ENCODE results near the gene CDC73.
"Not testable (repeated sequence)": the region's sequence is repeated elsewhere in the genome, so short reads cannot be mapped to it uniquely, and the experiment has no call there.

The CDC73 gene

GRCh38 chr1:193113992-193114332 is 7.9 kb upstream of the CDC73 start:
- no peak for DNase-seq (ENCODE audit: low read depth in 3 of 3)

DNA sequence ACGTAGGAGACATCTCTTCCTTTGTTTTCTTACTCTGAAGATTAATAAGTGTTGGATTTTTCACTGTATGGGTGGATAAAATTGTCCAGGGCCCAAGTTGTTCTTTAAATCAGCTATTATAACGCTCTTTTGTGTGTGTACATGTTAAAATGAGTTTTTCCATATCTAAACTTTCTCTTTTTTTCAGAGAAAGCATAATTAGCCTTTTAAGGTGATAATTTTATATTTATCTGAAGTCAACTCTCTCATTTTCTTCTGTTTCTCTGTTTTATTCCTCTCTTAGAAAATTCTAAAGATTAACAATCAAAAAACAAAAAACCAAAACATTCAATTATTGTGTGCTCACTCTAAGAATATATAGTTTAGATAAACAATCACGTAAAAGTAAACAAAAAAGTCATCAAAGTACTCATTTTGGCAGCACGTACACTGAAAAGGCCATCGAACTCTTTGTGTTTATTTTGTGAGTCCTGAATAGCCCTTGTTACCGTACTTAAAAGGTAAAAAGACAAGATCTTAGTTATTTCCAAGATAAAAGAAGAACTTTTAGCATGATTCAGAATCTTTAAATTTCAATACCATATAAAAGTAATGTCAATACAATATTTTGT is 7.2 kb upstream of the CDC73 start:
- no peak for DNase-seq (ENCODE audit: low read depth in 3 of 3)

- no peak for DNase-seq (ENCODE audit: low read depth in 3 of 3)
These were observed 6.1 kb upstream of the CDC73 start for GRCh38 chr1:193115629-193116227.

DNA sequence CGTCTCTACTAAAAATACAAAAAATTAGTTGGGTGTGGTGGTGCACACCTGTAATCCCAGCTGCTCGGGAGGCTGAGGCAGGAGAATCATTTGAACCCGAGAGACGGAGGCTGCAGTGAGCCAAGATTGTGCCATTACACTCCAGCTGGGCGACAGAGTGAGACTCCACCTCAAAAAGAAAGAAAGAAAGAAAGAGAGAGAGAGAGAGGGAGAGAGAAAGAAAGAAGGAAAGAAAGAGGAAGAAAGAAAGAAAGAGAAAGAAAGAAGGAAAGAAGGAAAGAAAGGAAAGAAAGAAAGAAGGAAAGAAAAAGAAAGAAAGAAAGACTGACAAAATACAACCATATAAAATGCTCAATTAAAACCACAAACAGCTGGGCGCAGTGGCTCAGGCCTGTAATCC is 4.7 kb upstream of the CDC73 start:
- DNase-seq (ENCODE audit: low read depth in 3 of 3): not testable (repeated sequence)

DNA sequence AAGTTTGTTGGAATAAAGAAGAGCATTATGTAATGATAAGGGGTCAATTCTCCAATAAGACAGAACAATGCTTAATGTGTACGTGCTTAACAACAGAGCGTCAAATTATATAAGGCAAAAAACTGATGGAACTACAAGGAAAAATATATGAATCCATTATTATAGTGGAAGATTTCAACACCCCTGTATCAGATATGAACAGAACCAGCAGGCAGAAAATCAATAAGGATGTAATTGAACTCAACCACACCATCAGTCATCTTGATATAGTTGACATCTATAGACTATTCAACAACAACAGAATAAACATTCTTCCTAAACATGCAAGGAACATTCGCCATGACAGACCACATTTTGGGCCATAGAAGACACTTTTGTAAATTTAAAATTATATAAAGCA is 3.6 kb upstream of the CDC73 start:
- DNase-seq (ENCODE audit: low read depth in 3 of 3): no peak

DNA sequence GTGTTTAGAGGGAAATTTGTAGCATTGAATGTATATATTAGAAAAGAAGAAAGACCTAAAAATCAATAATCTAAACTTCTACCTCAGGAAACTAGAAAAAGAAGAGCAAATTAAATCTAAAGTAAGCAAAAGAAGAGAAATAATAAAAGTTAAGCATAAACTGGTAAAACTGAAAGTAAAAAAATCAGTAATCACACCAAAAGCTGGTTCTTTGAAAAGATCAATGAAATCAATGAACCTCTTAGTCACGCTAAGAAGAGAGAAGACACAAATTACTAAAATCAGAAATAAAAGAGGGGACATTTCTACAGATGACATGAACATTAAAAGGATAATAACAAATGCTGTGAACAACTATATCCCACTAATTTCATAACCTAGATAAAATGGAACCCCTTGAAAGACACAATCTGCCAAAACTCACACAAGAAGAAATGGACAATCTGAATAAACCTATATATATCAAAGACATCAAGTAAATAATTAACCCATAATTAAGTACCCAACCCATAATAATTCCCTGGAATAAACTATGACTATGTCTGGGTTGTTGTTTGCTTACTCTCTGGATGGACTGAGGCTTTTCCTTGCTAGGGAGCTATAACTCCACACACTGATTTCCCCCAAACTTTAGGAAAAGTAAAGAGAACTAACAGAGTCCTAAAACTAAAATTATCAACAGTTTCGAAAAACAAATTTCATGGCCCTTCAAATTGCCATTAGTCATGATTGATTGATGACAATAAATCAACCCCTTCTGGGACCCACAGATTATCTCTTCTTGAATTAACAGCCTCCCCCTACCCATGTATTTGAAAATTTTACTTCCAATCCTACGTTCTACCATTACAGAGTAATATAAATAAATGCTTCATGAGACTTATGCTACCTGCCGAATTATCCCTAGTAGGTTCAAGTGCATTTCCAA is 2.8 kb upstream of the CDC73 start:
- no peak for DNase-seq (ENCODE audit: low read depth in 3 of 3)

- DNase-seq (ENCODE audit: low read depth in 3 of 3): no peak
These were observed 1.1 kb upstream of the CDC73 start for GRCh38 chr1:193120604-193121166.

- no peak for DNase-seq (ENCODE audit: low read depth in 3 of 3)
These were observed 1.9 kb downstream of the CDC73 start for GRCh38 chr1:193123751-193124150.

DNA sequence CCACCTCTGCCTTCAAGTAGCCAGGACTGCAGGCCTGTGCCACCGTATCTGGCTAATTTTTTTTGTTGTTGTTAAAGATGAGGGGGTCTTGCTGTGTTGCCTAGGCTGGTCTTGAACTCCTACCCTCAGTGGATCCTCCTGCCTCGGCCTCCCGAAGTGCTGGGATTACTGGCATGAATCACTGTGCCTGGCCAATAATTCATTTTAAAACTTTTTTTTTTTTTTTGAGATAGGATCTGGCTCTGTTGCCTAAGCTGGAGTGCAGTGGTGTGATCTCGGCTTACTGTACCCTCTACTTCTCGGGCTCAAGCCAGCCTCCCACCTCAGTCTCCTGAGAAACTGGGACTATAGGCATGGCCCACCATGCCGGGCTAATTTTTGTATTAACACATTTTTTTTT is 3.5 kb downstream of the CDC73 start:
- DNase-seq (ENCODE audit: low read depth in 3 of 3): no peak

- no peak for DNase-seq (ENCODE audit: low read depth in 3 of 3)
These were observed 9.5 kb downstream of the CDC73 start for GRCh38 chr1:193131266-193131860.

DNA sequence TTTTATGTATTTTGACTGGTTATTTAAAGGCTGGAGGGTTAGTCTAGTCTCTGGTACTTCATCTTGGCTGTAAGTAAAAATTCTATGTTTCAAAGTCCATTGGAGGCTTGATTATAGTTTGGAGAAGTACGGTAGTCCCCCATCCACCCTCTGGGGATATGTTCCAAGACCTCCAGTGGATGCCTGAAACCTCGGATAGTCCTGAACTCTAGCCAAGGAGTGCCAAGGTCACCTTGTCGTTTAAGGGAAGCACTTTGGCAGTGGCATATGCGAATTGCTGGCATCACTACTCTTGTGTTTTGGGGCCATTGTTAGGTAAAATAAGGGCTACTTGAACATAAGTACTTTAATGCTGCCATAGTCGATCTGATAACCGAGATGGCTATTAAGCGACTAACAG is 18.4 kb downstream of the CDC73 start:
- no peak for DNase-seq (ENCODE audit: low read depth in 3 of 3)

- DNase-seq (ENCODE audit: low read depth in 3 of 3): no peak
These were observed 20.0 kb downstream of the CDC73 start for GRCh38 chr1:193141804-193142203.

DNA sequence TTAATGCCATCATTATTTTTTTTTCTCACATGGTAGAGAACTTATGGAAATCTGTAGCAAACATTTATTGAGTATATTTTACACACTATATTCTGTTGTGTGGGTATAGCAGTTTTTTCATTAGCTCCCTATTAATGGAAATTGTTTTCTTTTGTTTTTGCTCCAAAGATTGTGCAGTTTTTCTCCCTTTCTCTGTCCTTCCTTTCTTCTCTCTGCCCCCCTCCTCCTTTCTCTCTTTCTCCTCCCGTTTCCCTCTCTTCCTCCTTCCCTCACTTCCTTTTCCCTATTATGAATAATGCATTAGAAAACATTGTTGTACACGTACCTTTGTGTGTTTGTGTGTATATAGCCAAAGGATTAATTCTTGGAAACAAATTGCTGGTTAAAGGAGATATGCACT is 20.6 kb downstream of the CDC73 start:
- no peak for DNase-seq (ENCODE audit: low read depth in 3 of 3)

DNA sequence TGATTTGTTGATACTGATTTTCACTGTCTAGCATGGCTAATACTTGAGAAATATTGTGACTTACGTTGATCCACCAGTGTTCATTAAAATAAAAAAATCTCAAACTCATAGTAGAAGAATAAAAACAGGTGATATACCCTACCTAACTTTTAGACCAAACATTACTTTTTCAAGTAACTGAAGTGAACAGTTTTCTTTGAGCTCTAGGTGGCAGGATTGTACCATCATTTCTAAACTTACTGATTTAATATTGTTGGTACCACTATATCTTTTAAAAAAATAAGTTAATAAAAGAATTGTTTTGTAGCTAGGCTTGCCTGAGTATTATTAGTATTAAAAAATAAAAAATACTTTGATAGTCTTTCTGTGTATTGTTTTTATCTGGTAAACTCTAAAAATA is 21.5 kb downstream of the CDC73 start:
- no peak for DNase-seq (ENCODE audit: low read depth in 3 of 3)

GRCh38 chr1:193144361-193144938 is 22.6 kb downstream of the CDC73 start:
- DNase-seq (ENCODE audit: low read depth in 3 of 3): no peak

GRCh38 chr1:193144999-193145398 is 23.2 kb downstream of the CDC73 start:
- DNase-seq (ENCODE audit: low read depth in 3 of 3): no peak

DNA sequence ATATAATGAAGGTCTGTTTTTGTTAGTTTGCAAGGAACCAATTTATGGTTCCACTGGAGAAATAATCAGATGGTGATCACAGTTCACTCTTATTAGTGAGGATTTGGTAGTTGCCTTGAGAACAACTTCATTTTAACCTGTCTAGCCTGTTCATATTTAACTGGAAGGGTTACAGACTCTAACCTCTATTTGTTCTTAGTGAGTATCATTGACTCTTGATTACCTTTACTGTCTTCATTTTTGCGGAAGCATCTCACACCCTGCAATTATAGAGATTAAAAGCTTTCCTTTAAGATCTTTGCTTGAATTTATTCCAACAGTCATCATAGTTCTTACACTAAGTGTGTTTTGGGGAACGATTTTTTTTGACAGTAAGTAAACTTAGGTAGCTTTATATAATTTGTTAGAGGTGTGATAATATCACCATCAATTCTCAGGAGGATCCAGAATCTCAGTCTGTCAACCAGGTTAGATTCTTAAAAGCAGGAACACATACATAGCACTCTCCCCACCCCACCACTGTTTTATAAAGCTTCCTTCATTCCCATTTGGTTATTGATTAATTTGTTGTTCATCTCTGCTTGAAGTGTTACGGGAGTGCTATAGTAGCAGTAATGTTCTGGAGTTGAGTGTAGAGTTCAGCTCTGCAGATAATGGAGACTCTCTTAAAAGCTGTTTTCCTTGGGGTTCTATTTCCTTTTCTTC is 34.4 kb downstream of the CDC73 start:
- no peak for DNase-seq (ENCODE audit: low read depth in 3 of 3)

DNA sequence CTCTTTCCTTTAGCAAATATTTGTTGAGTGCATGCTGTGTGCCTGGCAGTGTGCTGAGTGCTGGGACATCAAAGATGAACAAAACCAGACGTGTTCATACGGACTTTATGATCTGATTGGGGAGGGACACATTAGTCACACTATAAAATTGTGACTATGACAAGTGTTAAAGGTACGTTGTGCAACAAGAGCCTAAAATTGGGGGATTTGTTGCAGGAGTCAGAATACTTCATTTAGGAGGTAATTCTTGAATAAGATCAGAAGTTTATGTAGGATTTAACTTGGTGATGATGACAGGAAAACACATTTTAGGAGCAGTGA is 35.0 kb downstream of the CDC73 start:
- no peak for DNase-seq (ENCODE audit: low read depth in 3 of 3)

DNA sequence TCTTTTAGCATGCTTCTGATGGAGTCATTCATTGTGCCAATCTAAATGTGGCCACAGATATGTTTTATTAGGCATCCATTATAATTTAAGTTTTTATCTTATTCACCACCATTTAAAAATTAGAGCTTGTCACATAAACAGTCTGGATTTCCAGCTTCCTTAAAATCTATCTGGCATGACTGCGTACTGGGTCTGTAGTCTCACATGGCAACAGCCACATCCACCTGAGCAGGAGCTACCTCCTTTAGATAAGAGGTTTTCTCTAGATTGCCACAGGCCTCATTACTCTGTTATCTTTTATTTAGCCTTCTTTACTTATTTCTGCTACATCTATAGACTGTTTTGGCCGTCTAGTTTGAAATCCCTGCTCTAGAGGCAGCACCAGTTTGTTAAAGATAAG is 35.5 kb downstream of the CDC73 start:
- DNase-seq (ENCODE audit: low read depth in 3 of 3): no peak

DNA sequence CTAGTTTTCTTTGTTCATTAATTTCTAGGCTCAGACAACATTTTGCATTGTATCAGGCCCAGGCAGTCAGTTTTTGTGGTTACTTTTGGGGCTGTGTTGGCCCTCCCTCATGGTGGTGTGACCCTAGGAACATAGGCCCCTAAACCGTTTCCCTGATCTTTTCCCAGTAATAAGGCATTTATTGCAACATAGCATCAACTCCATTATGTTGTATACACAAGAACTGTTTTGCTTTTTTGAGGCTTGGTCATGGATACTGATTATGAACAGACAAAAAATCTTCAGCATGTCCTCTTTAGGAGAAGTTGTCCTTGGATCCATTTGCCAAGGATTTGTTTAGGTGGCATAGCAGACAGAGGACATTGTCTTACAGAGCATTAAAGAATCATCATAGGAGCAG is 54.3 kb downstream of the CDC73 start:
- no peak for DNase-seq (ENCODE audit: low read depth in 3 of 3)

GRCh38 chr1:193176788-193177187 is 55.0 kb downstream of the CDC73 start:
- no peak for DNase-seq (ENCODE audit: low read depth in 3 of 3)

- no peak for DNase-seq (ENCODE audit: low read depth in 3 of 3)
These were observed 57.3 kb downstream of the CDC73 start for GRCh38 chr1:193179094-193179493.
